GM12878 (cell line): ENCODE data around the gene LMNB1. TPM values are rescaled to one million over a fixed set of nuclear protein-coding genes. Genes with fewer than 3 reads are reported as not detected.

ENCODE experiments used
- ATAC-seq: fragments of 200-7000 bp; cut with Tn5 transposase; 3 replicates; pipeline ENCODE4 v1.9.1; 2020; ENCODE audit warnings: mild to moderate bottlenecking, moderate library complexity
- BruUV-seq: library from RNA; stranded (reverse); fragments of 400-500 nt; replicated peaks from 2 replicates; lab custom pipeline; 2021; lab: Mats Ljungman, UMichigan
- CTCF ChIA-PET: fragments of 300-600 bp; sonication (Branson Sonifier 250); formaldehyde crosslinking; extraction: SDS; loops from one replicate; lab custom pipeline; 2021; ENCODE audit warnings: inconsistent platforms; lab: Yijun Ruan, JAX
- POLR2A ChIA-PET: fragments of 350-600 bp; formaldehyde crosslinking; extraction: SDS; loops from one replicate; lab custom pipeline; 2021; ENCODE audit warnings: inconsistent platforms; lab: Charles Lee
- RAD21 ChIA-PET: fragments of 300-600 bp; sonication (Branson Sonifier 250); formaldehyde crosslinking; loops from one replicate; lab custom pipeline; 2023; ENCODE audit warnings: antibody characterized with exemption; ENCODE audit not compliant: unreplicated experiment; lab: Charles Lee
- SMC1A ChIA-PET: fragments of 300-600 bp; sonication (Branson Sonifier 250); formaldehyde crosslinking; loops from one replicate; lab custom pipeline; 2023; ENCODE audit not compliant: unreplicated experiment, uncharacterized antibody; lab: Charles Lee
- DNase-seq: peaks from one replicate; pipeline ENCODE4 v3.0.0-alpha.2; 2011; ENCODE audit warnings: low read depth, low spot score
- FAIRE-seq: peaks from 3 replicates; lab custom pipeline; 2011; peaks lifted over from hg19 to GRCh38; lab: Jason Lieb, UNC
- H2AFZ ChIP-seq: 2 replicates; pipeline ENCODE4 v1.6.0; 2011; ENCODE audit warnings: low read depth, low read length, control low read depth; ENCODE audit not compliant: control insufficient read depth
- H3K27ac ChIP-seq: 2 replicates; pipeline ENCODE4 v1.5.1; 2011; ENCODE audit warnings: control low read depth; ENCODE audit not compliant: control insufficient read depth, insufficient read depth
- H3K27me3 ChIP-seq, 2 experiments: replicated peaks in 1 of 2; 2 replicates each; pipeline versions ENCODE4 v1.6.0 to v1.6.1; 2011; ENCODE audit warnings: low read length in 1 of 2; ENCODE audit not compliant: control insufficient read depth in 2 of 2, insufficient read depth in 2 of 2
- H3K36me3 ChIP-seq, 2 experiments: 2 replicates each; pipeline ENCODE4 v1.5.1; 2011; ENCODE audit warnings: low read length in 1 of 2; ENCODE audit not compliant: control insufficient read depth in 2 of 2, insufficient read depth in 2 of 2
- H3K4me1 ChIP-seq: 2 replicates; pipeline ENCODE4 v1.6.1; 2011; ENCODE audit warnings: mild to moderate bottlenecking, low read length, moderate library complexity, mixed read lengths; ENCODE audit not compliant: control insufficient read depth, insufficient read depth
- H3K4me2 ChIP-seq: 2 replicates; pipeline ENCODE4 v1.6.0; 2011; ENCODE audit warnings: control low read depth; ENCODE audit not compliant: control insufficient read depth, insufficient read depth
- H3K4me3 ChIP-seq: fragments of 200-600 bp; sonication (generic); 2 replicates; pipeline ENCODE4 v1.5.1; 2016
- H3K79me2 ChIP-seq: 2 replicates; pipeline ENCODE4 v1.6.0; 2011; ENCODE audit warnings: low read length; ENCODE audit not compliant: control insufficient read depth, insufficient read depth
- H3K9ac ChIP-seq: 2 replicates; pipeline ENCODE4 v1.8.0; 2011; ENCODE audit warnings: low read length, control low read depth, mixed read lengths; ENCODE audit not compliant: control insufficient read depth, insufficient read depth
- H3K9me3 ChIP-seq: replicated peaks from 3 replicates; pipeline ENCODE4 v1.5.1; 2011; ENCODE audit warnings: mild to moderate bottlenecking, low read length; ENCODE audit not compliant: control insufficient read depth, insufficient read depth
- H4K20me1 ChIP-seq: 2 replicates; pipeline ENCODE4 v1.6.0; 2011; ENCODE audit not compliant: control insufficient read depth, insufficient read depth
- CEBPZ ChIP-seq: fragments of 150-350 bp; IDR thresholded peaks from 2 replicates; pipeline ENCODE4 v1.6.1; 2016; ENCODE audit warnings: low read depth, low read length
- EZH2 ChIP-seq: IDR thresholded peaks from 2 replicates; pipeline ENCODE4 v1.6.1; 2012; ENCODE audit warnings: low read depth, mild to moderate bottlenecking, control low read depth, inconsistent platforms, low read length, borderline replicate concordance; ENCODE audit not compliant: control insufficient read depth
- IRF3 ChIP-seq: fragments of 450-650 bp; IDR thresholded peaks from 2 replicates; pipeline ENCODE4 v1.6.1; 2014; ENCODE audit warnings: mild to moderate bottlenecking
- MYB ChIP-seq: fragments of 150-350 bp; IDR thresholded peaks from 2 replicates; pipeline ENCODE4 v1.6.1; 2014; ENCODE audit warnings: mild to moderate bottlenecking, low read depth, low read length, borderline replicate concordance
- REST ChIP-seq: IDR thresholded peaks from 2 replicates; pipeline ENCODE4 v1.6.1; 2012; ENCODE audit warnings: mild to moderate bottlenecking, low read depth, low read length
- STAT3 ChIP-seq: IDR thresholded peaks from 2 replicates; pipeline ENCODE4 v1.6.1; 2011; ENCODE audit warnings: low read depth, low read length, improper control_type of control experiment
- ZNF217 ChIP-seq: fragments of 450-650 bp; IDR thresholded peaks from 2 replicates; pipeline ENCODE4 v1.6.1; 2017; ENCODE audit warnings: antibody characterized with exemption, mild to moderate bottlenecking
- ZNF687 ChIP-seq: fragments of 450-650 bp; IDR thresholded peaks from 2 replicates; pipeline ENCODE4 v1.6.1; 2017; ENCODE audit warnings: mild to moderate bottlenecking, moderate library complexity
- WGBS: methylation state at CpG from one replicate; pipeline ENCODE4 v1.1.6; 2016; ENCODE audit warnings: low lambda C conversion rate; ENCODE audit not compliant: insufficient replicate concordance, insufficient coverage; ENCODE audit errors: missing lambda C conversion rate; 5-methylcytosine and 5-hydroxymethylcytosine counted together
- in situ Hi-C: fragments of 300-500 bp; cut with MboI; formaldehyde crosslinking; loops from 9 replicates; pipeline ENCODE4 v1.14.3; 2018; ENCODE audit warnings: mixed read lengths
- intact Hi-C: fragments of 100-400 bp; cut with micrococcal nuclease; formaldehyde crosslinking; loops from one replicate; pipeline ENCODE4 v1.14.2; 2022; ENCODE audit not compliant: unreplicated experiment
- polyA plus RNA-seq, 11 experiments: library from polyadenylated mRNA; depleted of rRNA in 4 of 11; unstranded in 6 of 11; stranded (reverse) in 5 of 11; fragments of >200 nt; fragmentation: Nextera tagmentation in 4 of 11; fragmentation: Illumina TruSeq in 1 of 11; extraction: Ambion mirVana in 4 of 11; extraction: Trizol in 1 of 11; gene quantifications; 1 replicate in 1 of 11; 2 replicates in 10 of 11; pipeline versions ENCODE4 v1.2.1 to v1.2.3, GENCODE V29; 2011 to 2016; ENCODE audit warnings: inconsistent platforms in 2 of 11, missing spikeins in 2 of 11, low read depth in 1 of 11
- total RNA-seq, 4 experiments: library from RNA; depleted of rRNA in 3 of 4; stranded (reverse); fragments of >200 nt in 3 of 4; fragmentation: Illumina TruSeq in 1 of 4; extraction: Trizol in 1 of 4; gene quantifications; 2 replicates each; pipeline versions ENCODE4 v1.2.1 to v1.2.3, GENCODE V29; 2013 to 2021

Gene LMNB1
- total and polyA plus RNA-seq, 10 of the 15 experiments (the other 5 are each of a cell fraction or from before 2014, with no cell fraction given): 7.0 to 185 (median 86.4) TPM

GRCh38 chr5:126884269-126884819, 107.4 kb downstream of the LMNB1 start:
- BruUV-seq: no TSS peak
- Histone ChIP-seq H3K79me2 (no peaks in the 10 kb centered on the region), H3K36me3 (no peaks in the 10 kb centered on the region), H3K4me3 (no peak overlapping the region), H3K27ac (no peak overlapping the region), H3K27me3 (no peaks in the 10 kb centered on the region), H4K20me1 (no peaks in the 10 kb centered on the region), H3K9ac (no peak overlapping the region), H3K4me2 (no peak overlapping the region), H3K9me3 (no peaks in the 10 kb centered on the region), H3K4me1 (no peaks in the 10 kb centered on the region), H2AFZ (no peak overlapping the region)
- WGBS: 82% methylated on average over 5 of the region's 5 CpGs
- ATAC-seq: no peak
- CTCF ChIA-PET: no interaction called here
- DNase-seq: no peak
- intact Hi-C loops: no loop called here
- RAD21 ChIA-PET: no interaction called here
- FAIRE-seq: no peak
- in situ Hi-C loops: no loop called here
- POLR2A ChIA-PET: no interaction called here
- SMC1A ChIA-PET: interaction anchor here (1.3 to 2.1 kb wide), 3 partner anchors 15 to 29 kb away, joined by 4 to 5 read pairs (median 5); no protein-coding TSS in a partner anchor
- no peak for TF ChIP-seq CEBPZ
- no peak for TF ChIP-seq ZNF217
- no peak for TF ChIP-seq ZNF687
- TF ChIP-seq IRF3: no peak
- no peak for TF ChIP-seq EZH2
- no peak for TF ChIP-seq STAT3
- no peak for TF ChIP-seq MYB
- TF ChIP-seq REST: no peak
